Heart right ventricle (tissue), 16 donors: ENCODE data around the gene LIN28B. TPM values are rescaled to one million over a fixed set of nuclear protein-coding genes. Genes with fewer than 3 reads are reported as not detected.
"Not testable (repeated sequence)": the region's sequence is repeated elsewhere in the genome, so short reads cannot be mapped to it uniquely, and the experiment has no call there.

Source experiments
- ATAC-seq, 8 donors: fragments of 200-7000 bp; cut with Tn5 transposase; one replicate each; pipeline ENCODE4 v1.9.1; 2020; ENCODE audit warnings: mild to moderate bottlenecking in 8 of 8, moderate library complexity in 8 of 8, moderate number of reproducible peaks in 1 of 8
- DNase-seq, 2 donors: peaks; one replicate each; pipeline ENCODE4 v3.0.0-alpha.2; 2020
- H3K27ac ChIP-seq, 10 donors: fragments of 200-600 bp; sonication (generic) in 2 of 10; one replicate each; pipeline versions ENCODE4 v1.5.0 to v1.8.0; 2020 to 2022; ENCODE audit warnings: mild to moderate bottlenecking in 3 of 10
- H3K27me3 ChIP-seq, 7 donors: fragments of 200-600 bp; one replicate each; pipeline ENCODE4 v1.8.0; 2021 to 2022; ENCODE audit warnings: mild to moderate bottlenecking in 2 of 7
- H3K36me3 ChIP-seq, 9 donors: fragments of 200-600 bp; sonication (generic) in 1 of 9; one replicate each; pipeline versions ENCODE4 v1.5.0 to v1.8.0; 2020 to 2022; ENCODE audit warnings: mild to moderate bottlenecking in 2 of 9
- H3K4me1 ChIP-seq, 9 donors: fragments of 200-600 bp; sonication (generic) in 1 of 9; one replicate each; pipeline versions ENCODE4 v1.5.0 to v1.8.0; 2020 to 2022; ENCODE audit warnings: mild to moderate bottlenecking in 4 of 9
- H3K4me3 ChIP-seq, 10 donors: fragments of 200-600 bp; sonication (generic) in 2 of 10; one replicate each; pipeline versions ENCODE4 v1.5.0 to v1.8.0; 2020 to 2022; ENCODE audit warnings: mild to moderate bottlenecking in 7 of 10, moderate library complexity in 2 of 10
- H3K9me3 ChIP-seq, 11 donors: fragments of 200-600 bp in 10 of 11; sonication (generic) in 2 of 11; one replicate each; pipeline versions ENCODE4 v1.5.0 to v1.8.0; 2013 to 2022; ENCODE audit warnings: mild to moderate bottlenecking in 2 of 11, control low read depth in 1 of 11, moderate library complexity in 1 of 11
- CTCF ChIP-seq, 9 donors: fragments of 200-600 bp; sonication (generic) in 2 of 9; IDR thresholded peaks; one replicate each; pipeline versions ENCODE4 v1.5.0 to v1.8.0; 2021 to 2022; ENCODE audit warnings: antibody characterized with exemption in 9 of 9, mild to moderate bottlenecking in 5 of 9, moderate library complexity in 1 of 9
- WGBS, 2 donors: extraction: QIAGEN DNeasy Blood & Tissue Kit; methylation state at CpG; one replicate each; pipeline ENCODE4 v1.1.7; 2013; ENCODE audit warnings: inconsistent platforms in 1 of 2; 5-methylcytosine and 5-hydroxymethylcytosine counted together
- intact Hi-C, 10 donors: fragments of 100-400 bp; cut with DNase I; formaldehyde crosslinking; loops; one replicate each; pipeline versions ENCODE4 v1.11.1 to v1.14.2; 2022
- polyA plus RNA-seq, 2 donors: library from polyadenylated mRNA; stranded (reverse); fragments of 200-250 nt; gene quantifications; one replicate each; pipeline ENCODE4 v1.2.3, GENCODE V29; 2013
- total RNA-seq, 10 donors: library from RNA; stranded (reverse); fragmentation: NEBNext Ultra II Directional in 3 of 10; extraction: Animal tissue kit (Norgen Biotek cat#: 25700) in 3 of 10; gene quantifications; one replicate each; pipeline versions ENCODE4 v1.2.1 to v1.2.4, GENCODE V29; 2021 to 2023
- donor health status: Arrhythmogenic right ventricular cardiomyopathy.
- donor health status: ischemic (EF 13 %, LVEDD 7.1; RV severe dilation, severe dysfunction).
- donor health status: healthy with polysubstance abuse.
- donor health status: DM: no; HTN: yes; CAD: no.
- donor health status: DM: no; HTN: no; CAD: no.
- donor health status: ischemic (EF 25% LVEDD 6.9; RV normal size, moderate dysfunction).
- donor health status: ischemic (EF 25% LVEDD 5.7; RV mildly dilated, moderate dysfunction).
- donor health status: healthy.
- donor health status: DM: yes; HTN: yes; CAD: no.
- donor health status: Ischemic cardiomyopathy.
- donor health status: ischemic (EF 35%, LVEDD 5.7; RV mildly dilated, moderate dysfunction).
- donor health status: nonischemic (EF 11% LVEDD 7.7; RV severe dilation, severe dysfunction).
- donor health status: DM: yes; HTN: yes; CAD: no.
- donor health status: PGD.
- donor health status: ischemic (EF 29% LVEDD 5.4; RV normal size, mild dysfunction).
- donor health status: nonischemic (EF 23%, LVEDD 6.1; RV moderate dilation, normal function).

LIN28B gene
- total and polyA plus RNA-seq, 12 donors = not detected

- H3K27ac ChIP-seq = no peak overlapping the region
- DNase-seq (no peak), ATAC-seq (no peak)
- H3K27me3 ChIP-seq = peaks cover 0 to 17% (median 0%) of the 10 kb centered on the region in 7 donors
- intact Hi-C loops = no loop called here
- no peak for TF ChIP-seq CTCF (IDR thresholded peaks at IDR 0.05)
- no peak overlapping the region for H3K4me3 ChIP-seq
- no peaks in the 10 kb centered on the region for H3K4me1 ChIP-seq
- 14 to 27% methylated on average over 3 of the region's 3 CpGs for WGBS, 2 donors
- H3K9me3 ChIP-seq = no peaks in the 10 kb centered on the region
- H3K36me3 ChIP-seq = no peaks in the 10 kb centered on the region
Observed at GRCh38 chr6:104973404-104973803, 16.5 kb downstream of the LIN28B start.

- WGBS, 2 donors = 91 to 95% methylated on average over 5 of the region's 5 CpGs
- Histone ChIP-seq H3K27me3 (peaks cover 0 to 10% (median 5%) of the 10 kb centered on the region in 7 donors), H3K4me3 (no peak overlapping the region), H3K9me3 (no peaks in the 10 kb centered on the region), H3K4me1 (no peaks in the 10 kb centered on the region), H3K36me3 (no peaks in the 10 kb centered on the region), H3K27ac (no peak overlapping the region)
- ATAC-seq (no peak), DNase-seq (no peak)
- intact Hi-C loops = no loop called here
- TF ChIP-seq CTCF (IDR thresholded peaks at IDR 0.05) = no peak
Observed at GRCh38 chr6:104983296-104983695, 26.4 kb downstream of the LIN28B start.

GRCh38 chr6:104983776-104984175 is 26.9 kb downstream of the LIN28B start:
- no peak overlapping the region for H3K4me3 ChIP-seq
- no peaks in the 10 kb centered on the region for H3K36me3 ChIP-seq
- no peak for TF ChIP-seq CTCF (IDR thresholded peaks at IDR 0.05)
- intact Hi-C loops = no loop called here
- peaks cover 0 to 8% (median 3%) of the 10 kb centered on the region in 7 donors for H3K27me3 ChIP-seq
- no peak overlapping the region for H3K27ac ChIP-seq
- no peaks in the 10 kb centered on the region for H3K9me3 ChIP-seq
- ATAC-seq (no peak), DNase-seq (no peak)
- no peaks in the 10 kb centered on the region for H3K4me1 ChIP-seq
- WGBS, 2 donors = 81 to 84% methylated on average over 4 of the region's 4 CpGs

- Histone ChIP-seq H3K4me3 (no peak overlapping the region), H3K27me3 (peaks cover 0 to 6% (median 0%) of the 10 kb centered on the region in 7 donors), H3K9me3 (no peaks in the 10 kb centered on the region), H3K4me1 (no peaks in the 10 kb centered on the region), H3K36me3 (no peaks in the 10 kb centered on the region), H3K27ac (no peak overlapping the region)
- 77 to 83% methylated on average over 1 of the region's 1 CpG for WGBS, 2 donors
- DNase-seq (no peak), ATAC-seq (no peak)
- no peak for TF ChIP-seq CTCF (IDR thresholded peaks at IDR 0.05)
- intact Hi-C loops = no loop called here
Observed at GRCh38 chr6:104984831-104985230, 27.9 kb downstream of the LIN28B start.

GRCh38 chr6:104985875-104986274 is 29.0 kb downstream of the LIN28B start:
- intact Hi-C loops, H3K4me1 ChIP-seq, H3K9me3 ChIP-seq, H3K27ac ChIP-seq, ATAC-seq, H3K36me3 ChIP-seq, H3K27me3 ChIP-seq, H3K4me3 ChIP-seq, DNase-seq: not testable (repeated sequence)
- 77 to 85% methylated on average over 4 of the region's 4 CpGs for WGBS, 2 donors
